Central memory CD4-positive, alpha-beta T cell (primary cell): Measurements from ENCODE around the gene PNPLA5.

ENCODE experiments used
- DNase-seq: peaks from one replicate; pipeline ENCODE4 v3.0.0; 2022

Gene PNPLA5

DNA sequence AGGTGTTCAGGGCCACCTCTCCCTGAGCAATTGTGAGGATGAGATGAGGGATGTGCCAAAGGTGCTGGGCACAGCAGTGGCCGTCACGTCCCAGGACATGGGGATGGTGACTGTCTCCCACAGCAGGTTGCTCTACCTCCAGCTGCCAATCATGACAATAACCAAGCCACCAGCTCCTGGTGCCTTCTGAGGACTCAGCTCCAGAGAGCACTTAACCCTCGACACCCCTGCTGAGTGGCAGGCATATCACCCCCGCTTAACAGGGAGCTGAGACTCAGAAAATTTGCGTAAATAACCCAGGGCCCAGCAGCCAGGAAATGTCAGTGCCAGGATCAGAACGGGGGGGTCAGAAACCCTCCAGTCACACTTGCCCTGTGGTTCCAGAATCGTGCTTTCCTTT is 8.4 kb upstream of the PNPLA5 start:
- DNase-seq, result no peak

GRCh38 chr22:43897751-43898261 is 6.0 kb upstream of the PNPLA5 start:
- no peak for DNase-seq

DNA sequence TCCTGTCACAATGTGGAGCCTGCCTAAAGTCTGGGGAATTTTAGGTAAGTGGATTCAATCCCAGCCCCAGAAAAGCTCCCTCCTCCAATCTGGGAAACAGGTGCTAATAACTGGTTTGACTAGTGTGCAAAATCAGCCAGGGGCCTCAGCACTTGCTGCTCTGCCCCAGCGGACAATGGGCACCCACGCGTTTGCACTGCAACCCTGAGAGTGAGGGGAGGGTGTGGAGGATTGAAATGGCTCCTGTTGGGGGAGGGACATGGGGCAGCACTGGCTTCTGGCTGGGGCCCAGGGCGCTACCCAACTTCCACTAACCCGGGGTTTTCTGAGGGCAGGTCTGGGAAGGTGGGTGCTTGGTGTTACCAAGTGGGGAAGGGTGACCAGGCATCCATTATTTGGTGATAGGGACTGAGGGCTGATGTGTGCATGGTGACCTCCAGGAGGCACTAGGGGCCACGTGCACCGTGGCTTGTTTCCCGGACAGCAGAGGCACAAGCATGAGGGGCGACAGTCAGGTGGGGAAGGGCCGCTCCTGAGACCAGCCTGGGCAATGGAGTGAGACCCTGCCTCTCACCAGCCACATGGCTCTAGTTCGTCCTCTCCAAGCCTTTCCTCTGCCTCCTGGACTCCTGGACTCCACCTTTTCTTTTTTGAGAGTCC is 4.3 kb upstream of the PNPLA5 start:
- DNase-seq, result no peak

- no peak for DNase-seq
Observed at GRCh38 chr22:43894122-43894521, 2.3 kb upstream of the PNPLA5 start.

DNA sequence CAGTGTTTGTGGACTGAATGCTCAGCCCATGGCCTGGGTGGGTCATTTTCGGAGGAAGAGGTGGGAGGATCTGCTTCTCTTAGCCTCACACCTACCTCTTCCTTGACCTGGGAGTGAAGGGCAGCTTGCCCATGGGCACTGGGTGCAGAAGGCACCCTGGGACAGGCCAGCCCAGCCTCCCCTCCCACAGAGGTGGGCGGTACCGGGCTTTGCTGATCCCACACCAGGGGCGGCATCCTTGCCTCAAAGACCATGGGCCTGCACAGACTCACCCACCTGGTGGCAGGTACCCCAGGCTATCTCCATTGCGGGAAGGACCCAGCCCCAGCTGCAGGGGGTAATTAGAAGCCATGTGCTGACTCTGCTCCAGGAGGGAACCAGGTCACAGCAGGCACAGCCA is 1.5 kb upstream of the PNPLA5 start:
- no peak for DNase-seq

- no peak for DNase-seq
Observed at GRCh38 chr22:43892183-43892894, 526 bp upstream of the PNPLA5 start.

- no peak for DNase-seq
Observed at GRCh38 chr22:43890901-43891331, 897 bp downstream of the PNPLA5 start.

GRCh38 chr22:43889860-43890253 is 2.0 kb downstream of the PNPLA5 start:
- DNase-seq, result no peak

DNA sequence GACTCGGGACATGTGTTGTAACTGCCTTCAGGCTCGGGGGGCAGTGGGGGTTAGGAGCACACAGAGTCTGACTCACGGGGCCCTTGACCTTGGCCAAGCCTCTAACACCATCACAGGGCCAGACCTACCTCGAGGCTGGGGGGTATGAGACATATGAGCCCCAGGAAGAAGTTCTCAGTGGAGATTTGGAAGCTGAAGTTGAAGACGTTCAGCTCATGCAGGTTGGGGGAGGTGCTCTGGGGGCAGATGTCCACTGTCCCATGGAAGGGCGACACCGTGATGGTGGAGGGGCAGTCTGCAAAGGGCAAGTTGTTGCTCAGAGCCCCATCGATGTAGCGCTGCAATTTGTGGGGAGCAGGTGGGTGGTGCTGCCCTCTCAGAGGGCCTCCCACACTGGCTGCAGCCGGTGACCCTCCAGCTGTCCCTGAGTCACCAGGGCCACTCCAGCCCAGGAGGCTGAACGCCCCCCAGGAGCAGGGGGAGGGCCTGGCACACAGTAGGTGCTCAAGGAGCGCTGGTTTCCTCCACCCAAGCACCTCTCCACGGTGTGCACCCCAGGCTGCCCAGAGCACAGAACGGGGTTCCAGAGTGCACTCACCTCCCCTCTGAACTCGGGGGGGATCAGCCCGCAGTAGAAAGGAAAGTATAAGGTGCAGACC is 2.5 kb downstream of the PNPLA5 start:
- no peak for DNase-seq

GRCh38 chr22:43888740-43889139 is 3.1 kb downstream of the PNPLA5 start:
- DNase-seq, result no peak

GRCh38 chr22:43887391-43887790 is 4.4 kb downstream of the PNPLA5 start:
- DNase-seq, result no peak

DNA sequence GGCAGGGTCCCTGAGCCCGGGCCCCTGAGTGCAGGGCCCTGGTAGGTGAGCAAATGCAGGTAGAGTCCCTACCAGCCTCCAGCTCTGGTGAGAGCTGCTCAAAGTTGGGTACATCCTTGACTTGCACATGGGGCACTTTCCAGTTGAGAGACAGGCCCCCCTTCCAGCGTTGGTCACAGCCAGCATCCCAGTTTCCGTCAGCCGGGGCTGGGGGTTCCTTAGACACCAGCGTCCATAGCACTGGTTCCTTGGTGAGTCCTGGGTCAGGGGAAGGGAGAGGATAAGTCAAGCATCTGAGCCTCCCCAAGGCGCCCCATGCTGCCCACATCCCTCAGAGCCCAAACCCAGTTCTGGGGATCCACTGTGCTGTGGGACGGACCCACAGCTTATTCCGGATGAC is 5.6 kb downstream of the PNPLA5 start:
- DNase-seq, result no peak

DNA sequence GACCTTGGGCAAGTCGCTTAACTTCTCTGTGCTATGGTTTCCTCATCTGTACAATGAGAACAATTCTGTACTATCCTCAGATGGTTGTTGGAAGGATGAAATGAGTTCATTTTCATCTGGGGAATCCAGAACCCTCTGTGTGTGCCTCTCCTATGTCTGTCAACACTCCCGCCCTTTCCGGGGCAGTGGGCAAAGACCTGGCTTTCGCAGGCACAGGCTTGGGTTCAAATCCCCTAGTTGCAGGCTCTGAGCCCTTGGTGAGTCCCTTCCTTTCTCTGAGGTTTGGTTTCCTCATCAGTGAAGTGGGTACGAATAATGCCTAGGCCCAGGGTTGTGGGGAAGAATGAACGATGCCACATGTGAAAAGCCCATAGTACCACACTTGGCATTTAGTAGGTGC is 6.0 kb downstream of the PNPLA5 start:
- no peak for DNase-seq

GRCh38 chr22:43885319-43885671 is 6.5 kb downstream of the PNPLA5 start:
- DNase-seq, result no peak

GRCh38 chr22:43884600-43885318 is 7.1 kb downstream of the PNPLA5 start:
- DNase-seq, result no peak

GRCh38 chr22:43883719-43884415 is 7.9 kb downstream of the PNPLA5 start:
- DNase-seq, result no peak

- DNase-seq, result peak; percentile 24
Observed at GRCh38 chr22:43883012-43883661, 8.7 kb downstream of the PNPLA5 start.

DNA sequence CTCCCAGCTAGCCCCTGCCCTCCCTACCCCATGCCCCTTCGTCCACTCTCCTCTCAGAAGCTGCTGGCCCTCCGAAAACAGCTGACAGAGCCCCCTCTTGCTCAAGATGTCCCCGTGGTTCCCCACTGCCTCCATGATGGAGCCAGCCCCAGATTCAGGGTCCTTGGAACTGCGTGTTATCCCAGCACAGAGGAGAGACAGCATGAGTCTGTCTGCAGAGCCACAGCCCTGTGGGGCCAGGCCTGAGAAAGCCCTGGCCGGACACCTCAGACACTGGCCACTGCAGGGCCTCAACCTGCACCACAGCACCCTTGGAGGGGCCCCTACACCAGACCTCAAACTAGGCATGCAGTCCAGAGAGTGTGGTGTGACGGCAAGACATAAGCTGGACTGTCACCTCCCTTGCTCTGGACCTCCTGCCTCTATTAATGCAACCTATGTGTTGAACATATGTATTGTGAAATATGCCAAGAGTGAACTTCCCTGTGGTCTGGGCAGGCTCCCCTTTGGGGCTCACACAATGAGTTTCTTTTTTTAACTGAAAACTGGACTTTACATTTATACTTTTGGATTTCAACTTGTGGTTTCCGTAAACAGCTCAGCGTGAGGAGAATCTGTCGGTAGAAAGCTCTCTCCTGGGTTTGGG is 9.6 kb downstream of the PNPLA5 start:
- DNase-seq, result no peak

DNA sequence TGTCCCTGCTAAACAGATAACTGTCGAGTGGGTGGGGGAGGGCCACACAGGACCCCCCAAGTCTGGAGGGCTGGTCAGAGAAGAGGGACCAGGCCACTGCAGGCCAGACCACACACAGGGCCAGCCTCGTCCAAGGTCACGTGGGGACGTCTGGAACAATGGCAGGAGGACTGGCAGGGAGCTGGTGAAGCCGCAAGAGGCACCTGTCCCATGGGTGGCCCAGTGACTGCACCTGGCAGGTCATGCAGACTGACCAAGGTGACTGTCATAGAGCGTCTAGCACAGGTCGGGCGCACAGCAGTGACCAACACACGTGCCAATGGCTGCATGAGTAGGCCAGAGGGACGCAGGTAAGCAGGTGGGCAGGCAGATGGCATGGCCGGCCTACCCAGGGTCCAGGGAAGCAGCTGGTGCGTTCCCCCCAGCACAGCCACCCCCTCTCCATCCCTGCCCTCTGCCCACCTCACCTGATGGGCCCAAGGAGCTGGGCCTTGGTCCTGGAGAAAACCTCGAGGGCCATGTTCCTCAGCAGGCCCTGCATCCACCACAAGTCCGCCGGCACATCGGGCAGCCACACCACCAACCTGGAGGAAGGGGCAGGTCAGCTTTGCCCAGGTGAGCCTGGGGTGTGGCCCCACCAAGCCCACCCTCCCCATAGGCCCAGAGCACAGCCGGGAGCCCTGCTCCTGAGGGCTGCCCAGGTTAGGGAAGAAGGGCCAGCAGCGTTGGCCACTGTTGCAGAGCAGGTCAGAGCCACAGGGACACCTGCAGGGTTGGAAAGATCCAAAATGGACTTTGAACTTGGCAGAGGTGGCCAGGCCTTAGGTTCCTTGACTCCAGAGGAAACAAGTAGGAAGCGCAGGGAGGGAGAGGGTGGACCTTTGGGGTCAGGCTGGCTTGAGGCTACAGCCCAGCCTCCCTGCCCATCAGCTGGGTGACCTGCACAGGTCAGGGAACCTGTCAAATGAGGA is 10.4 kb downstream of the PNPLA5 start:
- no peak for DNase-seq

- DNase-seq, result no peak
Observed at GRCh38 chr22:43880541-43880991, 11.2 kb downstream of the PNPLA5 start.
